Aorta (tissue), 5 donors: ENCODE results near the gene IFT81. TPM values are rescaled to one million over a fixed set of nuclear protein-coding genes. Genes with fewer than 3 reads are reported as not detected.

Experiments used
- ATAC-seq: fragments of 200-7000 bp; cut with Tn5 transposase; one replicate; pipeline ENCODE4 v1.9.1; 2022; ENCODE audit warnings: moderate library complexity; ENCODE audit not compliant: low FRiP score
- DNase-seq, 2 donors: peaks; one replicate each; pipeline ENCODE4 v3.0.0-alpha.2; 2020
- H3K27ac ChIP-seq, 2 donors: one replicate each; pipeline ENCODE4 v1.5.1; 2013; ENCODE audit warnings: low read length in 2 of 2, mild to moderate bottlenecking in 2 of 2, moderate library complexity in 2 of 2, control low read depth in 1 of 2, inconsistent platforms in 1 of 2, low read depth in 1 of 2
- H3K27me3 ChIP-seq, 2 donors: one replicate each; pipeline ENCODE4 v1.6.1; 2013; ENCODE audit warnings: control low read depth in 1 of 2, low read length in 1 of 2, mild to moderate bottlenecking in 1 of 2, moderate library complexity in 1 of 2; ENCODE audit not compliant: insufficient read depth in 2 of 2, control insufficient read depth in 1 of 2
- H3K36me3 ChIP-seq, 2 donors: one replicate each; pipeline ENCODE4 v1.6.1; 2013; ENCODE audit warnings: control low read depth in 1 of 2, low read length in 1 of 2, mild to moderate bottlenecking in 1 of 2; ENCODE audit not compliant: insufficient read depth in 2 of 2, control insufficient read depth in 1 of 2
- H3K4me1 ChIP-seq, 2 donors: one replicate each; pipeline ENCODE4 v1.6.1; 2013; ENCODE audit warnings: low read length in 2 of 2, control low read depth in 1 of 2, mild to moderate bottlenecking in 1 of 2, moderate library complexity in 1 of 2; ENCODE audit not compliant: insufficient read depth in 2 of 2, control insufficient read depth in 1 of 2
- H3K4me3 ChIP-seq, 2 donors: one replicate each; pipeline ENCODE4 v1.5.1; 2013; ENCODE audit warnings: low read length in 2 of 2, control low read depth in 1 of 2, mild to moderate bottlenecking in 1 of 2
- H3K9me3 ChIP-seq: one replicate; pipeline ENCODE4 v1.6.1; 2013; ENCODE audit warnings: mild to moderate bottlenecking, low read length; ENCODE audit not compliant: control insufficient read depth
- WGBS, 2 donors: extraction: QIAGEN DNeasy Blood & Tissue Kit; methylation state at CpG; one replicate each; pipeline ENCODE4 v1.1.7; 2013; 5-methylcytosine and 5-hydroxymethylcytosine counted together
- intact Hi-C, 2 donors: fragments of 100-400 bp; cut with DNase I; formaldehyde crosslinking; loops; one replicate each; pipeline versions ENCODE4 v1.14.2 to v1.15.0; 2022
- polyA plus RNA-seq, 2 donors: library from polyadenylated mRNA; stranded (reverse); fragments of 200-250 nt; gene quantifications; one replicate each; pipeline ENCODE4 v1.2.3, GENCODE V29; 2013
- total RNA-seq, 2 donors: library from RNA; stranded (reverse); fragmentation: NEBNext Ultra II Directional; extraction: Animal tissue kit (Norgen Biotek cat#: 25700); gene quantifications; one replicate each; pipeline ENCODE4 v1.2.1, GENCODE V29; 2021
- donor health status: healthy with polysubstance abuse.
- donor health status: Bipolar disorder and iron deficiency.
- donor health status: DM: no; HTN: no; CAD: no.
- donor health status: DM: no; HTN: no; CAD: no.
- donor health status: DM: yes; HTN: yes; CAD: no.

Gene IFT81
- total and polyA plus RNA-seq, 4 donors = 7.9 to 14.2 (median 12.7) TPM

GRCh38 chr12:110176745-110177144 lies 52.6 kb downstream of the IFT81 start:
- Histone ChIP-seq H3K36me3 (peaks cover 0 to under 1% of the 10 kb centered on the region in 2 donors), H3K27me3 (no peaks in the 10 kb centered on the region), H3K4me1 (peaks cover 0 to 4% of the 10 kb centered on the region in 2 donors), H3K27ac (no peak overlapping the region), H3K4me3 (no peak overlapping the region), H3K9me3 (no peaks in the 10 kb centered on the region)
- intact Hi-C loops = no loop called here
- ATAC-seq = no peak
- no peak for DNase-seq
- WGBS, 2 donors = 65 to 79% methylated on average over 1 of the region's 1 CpG

DNA sequence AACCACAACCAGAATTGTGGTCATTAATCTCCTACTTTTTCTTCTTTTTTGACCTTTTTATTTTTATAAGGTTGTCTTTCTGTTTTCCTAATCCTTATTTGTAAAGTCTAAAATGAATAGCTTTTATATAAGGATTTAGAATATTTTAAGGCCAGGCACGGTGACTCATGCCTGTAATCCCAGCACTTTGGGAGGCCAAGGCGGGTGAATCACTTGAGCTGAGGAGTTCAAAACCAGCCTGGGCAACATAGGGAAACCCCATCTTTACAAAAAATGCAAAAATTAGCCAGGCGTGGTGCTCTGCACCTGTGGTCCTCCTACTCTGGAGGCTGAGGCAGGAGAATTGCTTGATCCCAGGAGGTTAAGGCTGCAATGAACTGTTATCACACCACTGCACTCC lies 55.1 kb downstream of the IFT81 start:
- Histone ChIP-seq H3K4me3 (no peak overlapping the region), H3K36me3 (peaks cover 0 to 2% of the 10 kb centered on the region in 2 donors), H3K9me3 (no peaks in the 10 kb centered on the region), H3K27me3 (no peaks in the 10 kb centered on the region), H3K4me1 (peaks cover 0 to 9% of the 10 kb centered on the region in 2 donors), H3K27ac (no peak overlapping the region)
- intact Hi-C loops = no loop called here
- 54 to 55% methylated on average over 3 of the region's 3 CpGs for WGBS, 2 donors
- ATAC-seq (no peak), DNase-seq (peak in 1 of 2 donors; percentile 53)

DNA sequence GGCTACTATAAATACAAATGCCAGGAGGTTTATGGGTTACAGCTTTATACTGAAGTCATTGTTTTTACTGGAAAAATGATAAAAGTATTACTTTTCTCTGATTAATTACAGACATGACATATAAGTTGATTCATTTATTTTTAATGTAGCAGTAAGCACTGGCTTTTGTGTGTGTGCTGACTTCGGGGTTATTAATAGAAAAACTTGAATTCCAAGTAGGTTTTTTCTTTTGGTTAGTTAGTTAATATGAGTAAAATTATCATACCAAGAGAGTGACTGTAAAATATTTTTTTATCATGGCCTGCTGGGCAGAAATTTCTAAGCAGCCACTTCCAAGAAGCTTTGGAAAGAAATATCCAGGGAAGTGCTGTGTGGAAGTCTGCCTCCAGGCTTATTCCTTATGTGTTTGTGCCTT lies 56.4 kb downstream of the IFT81 start:
- intact Hi-C loops = loop anchor here in 1 of 2 donors (5.0 kb wide), 3 partner anchors 42 to 102 kb away; partner anchors contain the start of gene ATP2A2
- Histone ChIP-seq H3K4me1 (peaks cover 0 to 9% of the 10 kb centered on the region in 2 donors), H3K36me3 (peaks cover 0 to 2% of the 10 kb centered on the region in 2 donors), H3K27me3 (no peaks in the 10 kb centered on the region), H3K4me3 (no peak overlapping the region), H3K27ac (peak overlapping the region in 1 of 2 donors; percentile 76), H3K9me3 (no peaks in the 10 kb centered on the region)
- 0 to 10% methylated on average over 1 of the region's 1 CpG for WGBS, 2 donors
- ATAC-seq (peak; percentile 63), DNase-seq (no peak)

- Histone ChIP-seq H3K9me3 (peaks cover 2% of the 10 kb centered on the region), H3K27me3 (no peaks in the 10 kb centered on the region), H3K4me1 (peaks cover 0 to 9% of the 10 kb centered on the region in 2 donors), H3K27ac (peak overlapping the region; percentile 36 to 55), H3K4me3 (no peak overlapping the region), H3K36me3 (peaks cover 0 to 2% of the 10 kb centered on the region in 2 donors)
- ATAC-seq (no peak), DNase-seq (no peak)
- intact Hi-C loops = loop anchor here in 1 of 2 donors (5.0 kb wide), 3 partner anchors 40 to 100 kb away; partner anchors contain the start of gene ATP2A2
- WGBS, 2 donors = 100% methylated on average over 1 of the region's 1 CpG
Measured at GRCh38 chr12:110182281-110182680, 58.1 kb downstream of the IFT81 start.

DNA sequence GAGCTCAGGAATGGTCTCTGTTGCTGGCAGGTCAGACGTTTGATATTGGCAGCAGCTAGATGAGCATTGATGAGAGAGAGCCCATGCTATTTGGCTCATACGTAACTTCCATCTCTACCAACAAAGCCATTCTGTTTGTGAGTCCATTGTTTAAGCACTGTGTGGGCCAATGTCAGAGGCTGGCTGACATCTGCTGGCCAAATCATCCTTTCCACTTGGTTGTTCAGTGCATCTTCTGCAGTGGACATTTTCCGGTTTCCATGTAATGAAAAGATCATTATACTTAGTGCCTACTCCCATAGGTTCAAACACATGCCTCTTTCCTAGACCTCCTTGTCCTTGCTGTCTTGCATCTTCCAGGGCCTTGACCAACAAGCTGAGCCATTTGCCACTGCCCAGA lies 59.2 kb downstream of the IFT81 start:
- WGBS, 2 donors = 84 to 90% methylated on average over 3 of the region's 3 CpGs
- H3K9me3 ChIP-seq = peaks cover 2% of the 10 kb centered on the region
- H3K4me1 ChIP-seq = peaks cover 0 to 9% of the 10 kb centered on the region in 2 donors
- H3K27me3 ChIP-seq = no peaks in the 10 kb centered on the region
- peak overlapping the region in 1 of 2 donors; percentile 71 for H3K27ac ChIP-seq
- ATAC-seq (peak; percentile 19), DNase-seq (no peak)
- H3K4me3 ChIP-seq = no peak overlapping the region
- H3K36me3 ChIP-seq = peaks cover 0 to 2% of the 10 kb centered on the region in 2 donors
- intact Hi-C loops = loop anchor here in 1 of 2 donors (5.0 kb wide), 3 partner anchors 39 to 99 kb away; partner anchors contain the start of gene ATP2A2

GRCh38 chr12:110185626-110186025 lies 61.5 kb downstream of the IFT81 start:
- DNase-seq = no peak
- intact Hi-C loops = no loop called here
- Histone ChIP-seq H3K4me1 (peaks cover 0 to 5% of the 10 kb centered on the region in 2 donors), H3K9me3 (peaks cover 2% of the 10 kb centered on the region), H3K36me3 (peaks cover 0 to 2% of the 10 kb centered on the region in 2 donors), H3K4me3 (no peak overlapping the region), H3K27me3 (no peaks in the 10 kb centered on the region), H3K27ac (no peak overlapping the region)
- no peak for ATAC-seq
- WGBS, 2 donors = 98 to 100% methylated on average over 2 of the region's 2 CpGs

DNA sequence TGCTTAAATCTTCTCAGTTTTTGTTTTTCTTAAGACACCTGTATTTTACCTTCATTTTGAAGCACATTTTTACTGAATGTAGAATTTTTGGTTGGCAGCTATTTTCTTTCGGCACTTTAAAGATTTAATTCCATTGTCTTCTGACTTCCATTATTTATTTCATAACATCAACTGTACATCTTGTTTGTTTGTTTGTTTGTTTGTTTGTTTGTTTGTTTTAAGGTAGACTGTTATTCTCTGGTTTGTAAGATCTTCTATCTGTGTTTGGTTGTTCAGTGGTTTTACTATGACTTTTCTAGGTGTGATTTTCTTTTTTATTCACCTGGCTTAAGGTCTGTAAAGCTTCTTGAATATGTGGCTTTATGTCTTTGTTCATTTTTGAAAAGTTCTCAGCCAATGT lies 61.9 kb downstream of the IFT81 start:
- H3K4me1 ChIP-seq = peaks cover 0 to 5% of the 10 kb centered on the region in 2 donors
- H3K4me3 ChIP-seq = no peak overlapping the region
- H3K36me3 ChIP-seq = peaks cover 0 to 2% of the 10 kb centered on the region in 2 donors
- peaks cover 2% of the 10 kb centered on the region for H3K9me3 ChIP-seq
- H3K27ac ChIP-seq = no peak overlapping the region
- ATAC-seq (no peak), DNase-seq (no peak)
- 97 to 99% methylated on average over 1 of the region's 1 CpG for WGBS, 2 donors
- H3K27me3 ChIP-seq = no peaks in the 10 kb centered on the region
- intact Hi-C loops = no loop called here

- WGBS, 2 donors = 36 to 55% methylated on average over 1 of the region's 1 CpG
- H3K27ac ChIP-seq = no peak overlapping the region
- H3K4me3 ChIP-seq = no peak overlapping the region
- no peaks in the 10 kb centered on the region for H3K27me3 ChIP-seq
- H3K9me3 ChIP-seq = no peaks in the 10 kb centered on the region
- no peaks in the 10 kb centered on the region for H3K4me1 ChIP-seq
- intact Hi-C loops = no loop called here
- no peak for DNase-seq
- ATAC-seq = no peak
- H3K36me3 ChIP-seq = no peaks in the 10 kb centered on the region
Measured at GRCh38 chr12:110193196-110193595, 69.0 kb downstream of the IFT81 start.

DNA sequence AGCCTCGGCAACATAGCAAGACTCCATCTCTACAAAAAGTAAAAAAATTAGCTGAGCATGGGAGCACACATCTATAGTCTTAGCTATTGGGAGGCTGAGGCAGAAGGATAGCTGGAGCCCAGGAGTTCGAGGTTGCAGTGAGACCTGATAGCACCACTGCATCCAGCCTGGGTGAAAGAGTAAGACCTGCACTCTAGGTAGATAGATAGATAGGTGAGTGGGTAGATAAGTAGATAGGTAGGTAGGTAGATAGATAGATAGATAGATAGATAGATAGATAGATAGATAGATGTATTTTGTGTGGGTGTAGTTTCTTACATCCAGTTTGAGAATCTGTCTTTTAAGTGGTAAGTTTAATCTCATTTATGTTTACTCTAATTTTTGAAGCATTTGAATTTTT lies 72.8 kb downstream of the IFT81 start:
- WGBS, 2 donors = 87 to 92% methylated on average over 2 of the region's 2 CpGs
- intact Hi-C loops = no loop called here
- Histone ChIP-seq H3K4me1 (no peaks in the 10 kb centered on the region), H3K9me3 (no peaks in the 10 kb centered on the region), H3K27ac (no peak overlapping the region), H3K36me3 (no peaks in the 10 kb centered on the region), H3K4me3 (no peak overlapping the region), H3K27me3 (no peaks in the 10 kb centered on the region)
- ATAC-seq = no peak
- no peak for DNase-seq
